Sciatic nerve (tissue), 2 donors: ENCODE data around the gene RASAL1. TPM values are rescaled to one million over a fixed set of nuclear protein-coding genes. Genes with fewer than 3 reads are reported as not detected.
"Not testable (repeated sequence)": the region's sequence is repeated elsewhere in the genome, so short reads cannot be mapped to it uniquely, and the experiment has no call there.

Experiments used
- ATAC-seq: fragments of 200-7000 bp; cut with Tn5 transposase; one replicate; pipeline ENCODE4 v1.9.1; 2020; ENCODE audit warnings: mild to moderate bottlenecking, moderate library complexity
- DNase-seq: peaks from one replicate; pipeline ENCODE4 v3.0.0-alpha.2; 2020; ENCODE audit warnings: low spot score
- intact Hi-C: fragments of 100-400 bp; cut with DNase I; formaldehyde crosslinking; loops from one replicate; pipeline ENCODE4 v1.14.2; 2022
- total RNA-seq: library from RNA; stranded (reverse); fragmentation: NEBNext Ultra II Directional; extraction: Animal tissue kit (Norgen Biotek cat#: 25700); gene quantifications from one replicate; pipeline ENCODE4 v1.2.1, GENCODE V29; 2021
- donor health status: DM: no; HTN: no; CAD: no.
- donor health status: DM: no; HTN: no; CAD: no.

Gene RASAL1
- total RNA-seq, 1 donor from 2014 or later = 8.6 TPM

DNA sequence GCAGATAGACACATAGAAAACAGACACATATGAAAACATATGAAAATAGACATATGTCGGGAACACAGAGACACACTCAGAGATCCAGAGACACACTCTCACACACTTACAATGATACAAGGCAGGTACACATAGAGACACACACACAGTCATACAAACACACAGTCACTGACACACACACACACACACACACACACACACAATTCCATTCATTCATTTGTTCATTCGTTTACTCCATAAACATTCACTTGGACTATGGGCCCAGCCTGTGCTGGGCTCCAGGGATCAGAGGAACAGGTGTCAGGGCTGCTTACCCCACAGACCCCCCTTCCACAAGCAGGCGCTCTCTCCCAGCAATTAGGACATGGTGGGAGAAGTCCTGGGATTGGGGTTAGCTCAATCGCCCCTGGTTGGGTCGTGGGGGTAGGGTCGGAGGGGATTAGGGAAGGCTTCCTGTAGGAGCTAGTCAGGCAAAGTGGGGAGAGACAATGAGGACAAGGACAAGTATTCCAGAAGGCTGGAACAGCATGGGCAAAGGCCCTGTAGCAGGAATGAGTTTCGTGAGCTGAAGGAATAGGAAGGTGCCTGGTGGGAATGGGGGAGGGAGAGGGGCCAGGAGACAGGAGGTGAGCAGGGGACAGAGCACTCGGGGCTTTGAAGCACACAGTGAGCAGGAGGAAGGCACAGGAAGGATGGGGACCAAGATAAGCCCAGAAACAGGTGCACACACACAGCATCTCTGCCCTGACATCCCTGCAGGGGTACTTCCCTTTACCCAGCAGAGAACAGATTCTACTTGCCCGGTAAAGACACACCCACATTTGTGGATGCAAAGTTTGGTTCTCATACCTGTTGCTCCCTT lies 6.5 kb downstream of the RASAL1 start:
- intact Hi-C loops = no loop called here
- ATAC-seq = no peak
- no peak for DNase-seq

DNA sequence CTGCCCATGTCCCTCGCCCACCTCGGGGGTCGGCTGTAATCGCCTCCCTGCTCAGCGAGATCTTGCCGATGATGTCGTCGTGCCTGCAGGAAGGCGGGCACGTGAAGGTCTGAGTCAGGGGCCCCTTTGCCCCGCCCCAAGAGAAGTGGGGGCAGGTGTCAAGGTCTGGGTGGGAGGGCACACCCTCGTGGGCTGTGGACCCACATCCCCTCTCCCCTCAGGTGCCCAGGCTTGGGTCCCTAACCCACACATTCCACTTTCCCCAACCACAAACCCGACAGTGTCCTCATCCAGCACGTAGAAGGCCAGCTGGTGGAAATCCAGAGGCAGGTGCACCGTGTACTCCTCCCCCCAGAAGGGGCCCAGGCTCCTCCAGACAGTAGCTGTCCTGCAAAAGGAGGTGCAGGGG lies 7.8 kb downstream of the RASAL1 start:
- intact Hi-C loops = no loop called here
- ATAC-seq (no peak), DNase-seq (no peak)

DNA sequence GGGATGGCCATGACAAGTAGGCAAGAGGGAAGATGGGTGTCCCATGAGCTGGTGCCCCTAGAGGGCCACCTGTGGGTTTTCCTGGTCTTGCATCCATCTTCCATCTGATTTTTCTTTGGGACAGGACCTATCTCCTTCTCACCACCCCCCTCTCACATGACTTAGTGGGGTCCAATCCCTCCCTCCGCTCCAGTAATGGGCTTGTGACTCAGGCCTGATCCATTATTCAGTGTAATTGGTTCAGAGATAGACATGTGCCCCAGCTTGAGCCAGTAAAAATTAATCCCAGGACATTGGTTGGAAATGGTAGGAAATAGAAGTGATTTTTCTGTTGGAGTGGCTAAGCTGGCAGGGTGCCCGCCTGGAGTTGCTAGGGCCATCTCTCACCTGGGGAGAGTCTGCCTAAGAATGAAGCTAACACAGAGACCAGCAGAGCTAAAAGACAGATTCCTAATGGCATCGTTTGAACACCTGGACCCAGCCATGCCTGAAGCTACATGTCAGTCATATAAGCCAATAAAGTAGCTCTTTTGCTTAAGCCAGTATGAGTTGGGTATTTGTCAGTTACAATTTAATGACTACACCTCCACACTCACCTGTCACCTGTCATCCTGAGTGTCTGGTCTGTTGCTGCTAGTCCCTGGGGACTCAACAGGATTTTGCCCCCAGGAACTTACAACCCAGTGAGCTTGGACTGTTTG lies 14.7 kb downstream of the RASAL1 start:
- ATAC-seq = no peak
- intact Hi-C loops = no loop called here
- no peak for DNase-seq

GRCh38 chr12:113119980-113120669 lies 15.4 kb downstream of the RASAL1 start:
- intact Hi-C loops = no loop called here
- DNase-seq (no peak), ATAC-seq (no peak)

DNA sequence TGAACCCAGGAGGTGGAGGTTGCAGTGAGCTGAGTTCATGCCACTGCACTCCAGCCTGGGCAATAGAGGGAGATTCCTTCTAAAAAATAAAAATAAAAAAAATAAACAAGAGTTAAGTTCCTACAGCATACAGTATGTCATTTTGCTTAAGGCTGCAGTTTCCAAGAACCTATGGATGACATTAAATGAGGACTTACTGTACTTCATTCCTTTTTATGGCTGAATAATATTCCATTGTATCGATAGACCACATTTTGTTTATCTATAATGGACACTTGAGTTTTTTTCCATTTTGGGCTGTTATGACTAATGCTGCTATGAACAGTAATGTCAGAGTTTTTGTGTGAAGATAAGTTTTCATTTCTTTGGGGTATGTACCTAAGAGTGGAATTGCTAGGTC lies 17.4 kb downstream of the RASAL1 start:
- intact Hi-C loops = no loop called here
- DNase-seq = no peak
- no peak for ATAC-seq

DNA sequence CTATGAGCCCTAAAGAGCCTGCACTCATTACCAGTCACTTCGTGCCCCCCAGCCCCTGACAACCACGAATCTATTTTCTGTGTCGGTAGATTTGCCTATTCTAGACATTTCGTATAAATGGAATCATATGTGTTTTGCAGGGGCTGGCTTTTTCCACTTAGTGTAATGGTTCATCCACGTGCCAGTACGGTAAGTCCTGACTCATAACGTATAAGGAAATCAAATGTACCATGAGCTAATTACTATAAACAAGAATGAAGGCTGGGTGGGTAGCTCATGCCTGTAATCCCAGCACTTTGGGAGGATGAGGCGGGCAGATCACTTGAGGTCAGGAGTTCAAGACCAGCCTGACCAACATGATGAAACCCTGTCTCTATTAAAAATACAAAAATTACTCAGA lies 17.9 kb downstream of the RASAL1 start:
- DNase-seq, intact Hi-C loops, ATAC-seq: not testable (repeated sequence)

GRCh38 chr12:113116875-113117274 lies 18.7 kb downstream of the RASAL1 start:
- intact Hi-C loops = no loop called here
- ATAC-seq (no peak), DNase-seq (no peak)

GRCh38 chr12:113115455-113116126 lies 20.0 kb downstream of the RASAL1 start:
- DNase-seq (no peak), ATAC-seq (no peak)
- intact Hi-C loops = no loop called here

DNA sequence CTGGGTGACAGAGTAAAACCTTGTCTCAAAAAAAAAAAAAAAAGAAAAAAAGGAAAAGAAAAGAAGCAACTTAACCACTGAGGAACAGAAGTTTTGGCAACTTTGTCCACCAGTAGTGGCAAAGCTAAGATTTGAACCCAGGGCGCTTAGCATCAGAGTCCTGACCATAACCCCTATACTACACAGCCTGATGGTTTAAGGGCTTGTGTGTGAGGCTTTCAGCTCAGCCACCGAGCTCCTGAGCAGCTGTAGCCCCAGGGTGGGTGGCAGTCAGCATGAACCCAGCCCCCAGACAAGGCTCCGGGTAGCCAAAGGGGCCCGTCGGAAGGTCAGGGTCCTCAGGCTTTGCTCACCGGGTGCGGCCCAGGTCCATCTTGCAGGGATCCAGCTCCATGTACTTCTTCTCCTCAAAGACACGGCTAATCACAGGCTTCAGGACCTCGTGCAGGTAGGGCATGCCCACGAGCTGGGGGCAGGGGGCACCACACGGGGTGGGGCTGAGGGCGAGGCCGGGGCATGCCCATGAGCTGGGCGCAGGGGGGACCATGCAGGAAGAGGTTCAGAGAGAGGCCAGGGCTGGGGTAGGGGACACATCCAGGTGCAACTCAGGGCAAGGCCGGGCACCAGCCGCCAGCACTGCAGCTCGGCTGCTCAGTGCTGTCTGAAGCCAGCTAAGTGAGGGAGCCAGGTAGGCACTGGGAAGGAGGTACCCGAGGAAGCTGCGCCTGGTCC lies 20.9 kb downstream of the RASAL1 start:
- ATAC-seq (no peak), DNase-seq (no peak)
- intact Hi-C loops = no loop called here

DNA sequence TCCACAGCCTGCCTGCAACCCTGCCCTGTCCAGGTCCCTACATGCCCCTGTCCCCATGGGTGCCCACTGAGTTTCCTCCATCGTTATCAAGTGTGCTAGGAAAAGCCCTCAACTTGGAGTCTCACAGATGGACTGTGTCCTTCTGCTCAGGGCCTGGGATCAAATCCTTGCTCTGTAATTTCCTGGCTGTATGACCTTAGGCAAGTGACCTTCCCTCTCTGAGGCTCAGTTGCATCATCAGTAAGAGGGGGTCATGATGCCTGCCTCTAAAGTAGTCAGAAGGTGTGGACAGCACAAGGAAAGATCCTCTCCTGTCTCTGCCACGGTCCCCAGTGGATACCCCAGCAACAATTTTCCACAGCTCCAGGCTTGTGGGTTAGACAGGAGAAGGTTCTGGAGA lies 22.2 kb downstream of the RASAL1 start:
- ATAC-seq (no peak), DNase-seq (no peak)
- intact Hi-C loops = no loop called here

- DNase-seq (no peak), ATAC-seq (no peak)
- intact Hi-C loops = no loop called here
These were observed 23.3 kb downstream of the RASAL1 start for GRCh38 chr12:113112043-113112899.

GRCh38 chr12:113111247-113111646 lies 24.3 kb downstream of the RASAL1 start:
- ATAC-seq (no peak), DNase-seq (no peak)
- intact Hi-C loops = no loop called here

DNA sequence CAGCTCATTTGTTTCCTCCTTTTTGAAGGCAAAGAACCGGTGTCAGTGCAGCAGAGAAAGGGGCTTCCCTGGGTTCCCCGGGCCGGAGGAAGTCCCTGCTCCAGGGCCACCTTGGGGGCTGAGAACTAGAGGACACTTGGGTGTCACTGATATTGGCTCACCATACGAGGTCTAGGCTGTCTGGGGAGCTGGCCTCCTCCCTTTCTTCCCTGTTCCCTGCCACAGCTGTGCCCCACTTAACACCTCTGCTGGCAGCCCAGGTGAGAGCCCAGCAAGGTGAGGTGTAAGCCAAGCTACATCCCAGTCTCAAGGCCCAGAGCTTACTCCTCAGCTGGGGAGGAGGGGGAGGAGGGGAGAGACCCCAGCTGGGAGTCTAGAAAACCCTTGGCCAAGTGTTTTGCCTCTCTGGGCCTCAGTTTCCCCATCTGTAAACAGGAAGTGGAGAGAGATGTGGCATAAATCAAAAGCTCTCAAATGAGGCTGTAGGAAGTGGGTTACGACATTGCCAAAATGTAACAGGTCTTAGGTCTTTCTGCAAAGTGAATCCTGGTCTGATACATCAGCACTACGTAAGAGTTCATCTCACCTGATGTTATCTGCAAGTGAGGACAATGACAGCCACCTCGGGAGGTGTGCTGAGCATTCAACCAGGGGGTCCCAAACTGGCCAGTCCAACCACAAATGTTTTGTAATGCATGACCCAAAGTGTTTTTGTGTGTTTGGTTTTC lies 25.5 kb downstream of the RASAL1 start:
- ATAC-seq = no peak

DNA sequence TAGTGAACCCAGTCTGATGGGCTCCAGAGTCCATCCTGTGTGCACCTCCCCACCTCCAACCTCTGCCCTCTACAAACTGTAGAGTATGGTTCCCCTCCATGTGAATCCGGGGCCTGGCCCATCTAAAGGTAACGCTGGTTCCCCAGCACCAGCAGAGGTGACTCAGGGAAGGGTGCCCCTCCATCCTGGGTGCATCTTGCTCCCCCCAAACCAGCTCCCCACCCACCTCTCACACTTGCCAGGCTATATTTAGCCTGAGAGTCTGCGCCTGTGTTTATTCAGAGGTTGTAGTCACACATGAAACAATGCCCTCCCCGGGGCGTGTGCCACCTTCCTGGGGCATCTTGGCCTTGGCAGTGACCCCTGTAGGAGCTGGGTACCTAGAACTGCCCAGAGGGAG lies 26.2 kb downstream of the RASAL1 start:
- intact Hi-C loops = no loop called here
- DNase-seq (no peak), ATAC-seq (no peak)

More for the DNA sequence above, 25.5 kb downstream of the RASAL1 start:
- intact Hi-C loops = no loop called here
- DNase-seq = no peak

- no peak for DNase-seq
- intact Hi-C loops = no loop called here
- ATAC-seq = no peak
These were observed 27.3 kb downstream of the RASAL1 start for GRCh38 chr12:113108308-113108707.

GRCh38 chr12:113106361-113106760 lies 29.2 kb downstream of the RASAL1 start:
- ATAC-seq = no peak
- intact Hi-C loops = no loop called here
- no peak for DNase-seq

- intact Hi-C loops = no loop called here
- ATAC-seq (no peak), DNase-seq (no peak)
These were observed 29.8 kb downstream of the RASAL1 start for GRCh38 chr12:113105606-113106271.
